T47D (cell line): ENCODE measurements around the gene RAPSN.
A peak's percentile ranks its signal among the peaks of the same experiment; 100 is the strongest.

Experiments used
- DNase-seq, 2 experiments: peaks; one replicate each; pipeline versions ENCODE4 v3.0.0 to v3.0.0-alpha.2; 2011 to 2012; ENCODE audit warnings: low read depth in 1 of 2, low spot score in 1 of 2
- JUND ChIP-seq: IDR thresholded peaks from 2 replicates; pipeline ENCODE4 v1.6.1; 2012; ENCODE audit warnings: low read depth
- in situ Hi-C: cut with HindIII; loops from 2 replicates; pipeline ENCODE4 v1.10.0; 2016; ENCODE audit warnings: low sequenced_read_pairs, low pct_unique_long_range_greater_than_20kb

RAPSN gene

GRCh38 chr11:47415949-47416472 lies 32.9 kb downstream of the RAPSN start:
- DNase-seq, result peak; percentile 80 to 84
- no peak for TF ChIP-seq JUND
- in situ Hi-C loops, result no loop called here

- no peak for DNase-seq
- TF ChIP-seq JUND, result no peak
- in situ Hi-C loops, result no loop called here
Measured at GRCh38 chr11:47415091-47415854, 33.7 kb downstream of the RAPSN start.

GRCh38 chr11:47414685-47415070 lies 34.3 kb downstream of the RAPSN start:
- no peak for TF ChIP-seq JUND
- no peak for DNase-seq
- in situ Hi-C loops, result no loop called here

GRCh38 chr11:47413908-47414684 lies 34.8 kb downstream of the RAPSN start:
- TF ChIP-seq JUND, result no peak
- DNase-seq, result no peak
- in situ Hi-C loops, result no loop called here

- in situ Hi-C loops, result no loop called here
- TF ChIP-seq JUND, result no peak
- no peak for DNase-seq
Measured at GRCh38 chr11:47413351-47413750, 35.6 kb downstream of the RAPSN start.

- DNase-seq, result peak; percentile 70 to 76
- no peak for TF ChIP-seq JUND
- in situ Hi-C loops, result no loop called here
Measured at GRCh38 chr11:47411884-47412746, 36.8 kb downstream of the RAPSN start.

- in situ Hi-C loops, result no loop called here
- DNase-seq, result no peak
- no peak for TF ChIP-seq JUND
Measured at GRCh38 chr11:47410370-47411264, 38.3 kb downstream of the RAPSN start.

- no peak for TF ChIP-seq JUND
- in situ Hi-C loops, result no loop called here
- no peak for DNase-seq
Measured at GRCh38 chr11:47409440-47410369, 39.2 kb downstream of the RAPSN start.

- in situ Hi-C loops, result no loop called here
- DNase-seq, result peak; percentile 63 to 77
- TF ChIP-seq JUND, result no peak
Measured at GRCh38 chr11:47408598-47409439, 40.1 kb downstream of the RAPSN start.
